Lung microvascular endothelial cell (primary cell): ENCODE data around the gene MXRA7. TPM values are rescaled to one million over a fixed set of nuclear protein-coding genes. Genes with fewer than 3 reads are reported as not detected.

ENCODE experiments used
- DNase-seq, 2 donors: peaks; one replicate each; pipeline versions ENCODE4 v3.0.0 to v3.0.0-alpha.2; 2010; ENCODE audit warnings: low read depth in 2 of 2
- total RNA-seq: library from RNA; depleted of rRNA; stranded (reverse); fragments of >200 nt; gene quantifications from 2 replicates; pipeline ENCODE4 v1.2.1, GENCODE V29; 2014

The MXRA7 gene
- total RNA-seq, 1 donor from 2014 or later = 221 TPM

- DNase-seq = peak; percentile 65 to 95
Observed at GRCh38 chr17:76696763-76697701, 13.7 kb downstream of the MXRA7 start.

DNA sequence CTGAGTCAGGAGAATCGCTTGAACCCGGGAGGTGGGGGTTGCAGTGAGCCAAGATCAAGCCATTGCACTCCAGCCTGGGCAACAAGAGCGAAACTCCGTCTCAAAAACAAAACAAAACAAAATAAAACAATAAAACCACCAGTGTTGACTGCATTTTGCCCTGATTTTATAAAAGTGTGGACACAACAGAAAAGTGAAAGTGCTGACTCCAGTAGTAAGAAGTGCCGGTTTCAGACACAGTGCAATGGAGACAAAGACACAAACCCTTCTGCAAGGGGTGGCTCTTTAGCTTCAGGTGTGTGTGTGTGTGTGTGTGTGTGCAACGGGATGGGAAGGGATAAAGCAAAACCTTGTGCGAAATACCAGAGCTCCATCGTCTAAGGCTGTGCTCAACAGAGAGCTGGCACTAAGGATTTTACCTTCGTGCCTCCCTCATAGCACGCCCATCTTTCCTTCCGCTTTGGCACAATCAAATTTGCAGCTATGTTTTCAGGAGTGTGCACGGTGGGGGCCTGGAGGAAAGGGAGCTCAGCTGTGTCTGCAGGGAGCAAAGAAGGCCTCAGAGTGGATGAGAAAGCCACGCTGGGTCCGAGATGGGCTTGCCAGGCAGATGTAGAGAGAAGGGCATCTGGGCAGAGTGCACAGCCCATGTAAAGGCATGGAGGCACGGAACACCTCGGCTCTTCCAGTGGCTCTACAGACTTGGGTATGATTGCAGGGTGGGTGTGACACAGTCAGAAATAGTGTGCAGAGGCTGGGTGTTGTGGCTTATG, 15.5 kb downstream of the MXRA7 start:
- DNase-seq = peak in 1 of 2 donors; percentile 68

- no peak for DNase-seq
Observed at GRCh38 chr17:76691379-76692191, 19.2 kb downstream of the MXRA7 start.

DNA sequence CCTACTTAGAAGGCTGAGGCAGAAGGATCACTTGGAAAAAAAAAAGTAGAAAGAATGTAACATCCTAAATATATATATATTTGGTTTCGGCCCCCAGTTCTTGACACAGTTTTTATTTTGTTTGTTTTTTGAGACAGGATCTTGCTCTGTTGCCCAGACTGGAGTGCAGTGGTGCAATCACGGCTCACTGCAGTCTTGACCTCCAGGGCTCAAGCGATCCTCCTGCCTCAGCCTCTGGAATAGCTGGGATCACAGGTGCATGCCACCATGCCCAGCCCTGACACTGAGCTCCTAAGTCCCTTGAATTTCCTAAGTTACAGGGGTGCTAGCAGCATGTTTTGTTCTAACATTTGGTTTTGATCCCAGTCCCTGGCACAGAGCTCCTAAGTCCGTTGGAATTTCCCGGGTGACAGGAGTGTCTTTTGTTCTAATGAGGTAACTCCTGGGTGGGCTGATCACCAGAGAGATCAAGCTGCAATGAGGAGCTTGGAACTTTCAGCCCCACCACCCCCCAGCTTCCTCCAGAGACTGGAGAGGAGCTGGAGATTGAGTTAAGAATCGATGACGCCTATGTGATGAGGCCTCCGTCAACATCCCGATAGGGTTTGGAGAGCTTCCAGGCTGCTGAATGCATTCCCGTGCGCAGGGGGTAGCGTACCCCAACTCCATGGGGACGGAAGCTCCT, 20.0 kb downstream of the MXRA7 start:
- DNase-seq = no peak

GRCh38 chr17:76689859-76690258, 20.9 kb downstream of the MXRA7 start:
- no peak for DNase-seq

DNA sequence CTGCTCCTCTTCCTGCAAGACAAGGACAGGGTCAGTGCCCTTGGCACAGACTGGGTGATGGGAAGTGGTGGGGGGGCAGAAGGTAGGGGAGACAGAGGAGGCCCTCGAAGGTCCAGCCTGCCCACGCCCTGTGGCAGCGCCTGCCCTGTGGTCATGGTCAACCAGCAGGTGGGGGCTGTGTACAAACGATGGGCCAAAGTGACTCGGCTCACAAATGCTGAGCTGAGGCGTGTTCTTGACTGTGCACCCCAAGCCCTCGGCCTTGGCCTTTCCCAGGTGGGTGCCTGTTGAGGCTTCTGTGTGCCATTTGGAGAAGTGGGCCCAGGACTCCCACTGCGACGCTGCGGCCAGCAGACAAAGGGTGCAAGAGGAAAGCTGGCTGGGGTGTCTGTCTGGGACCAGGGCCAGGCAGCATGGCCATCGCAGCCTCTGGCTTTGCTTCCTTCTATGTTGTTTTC, 22.6 kb downstream of the MXRA7 start:
- peak; percentile 57 to 68 for DNase-seq

- DNase-seq = no peak
Observed at GRCh38 chr17:76687298-76688164, 23.2 kb downstream of the MXRA7 start.

GRCh38 chr17:76686538-76687297, 24.0 kb downstream of the MXRA7 start:
- no peak for DNase-seq

DNA sequence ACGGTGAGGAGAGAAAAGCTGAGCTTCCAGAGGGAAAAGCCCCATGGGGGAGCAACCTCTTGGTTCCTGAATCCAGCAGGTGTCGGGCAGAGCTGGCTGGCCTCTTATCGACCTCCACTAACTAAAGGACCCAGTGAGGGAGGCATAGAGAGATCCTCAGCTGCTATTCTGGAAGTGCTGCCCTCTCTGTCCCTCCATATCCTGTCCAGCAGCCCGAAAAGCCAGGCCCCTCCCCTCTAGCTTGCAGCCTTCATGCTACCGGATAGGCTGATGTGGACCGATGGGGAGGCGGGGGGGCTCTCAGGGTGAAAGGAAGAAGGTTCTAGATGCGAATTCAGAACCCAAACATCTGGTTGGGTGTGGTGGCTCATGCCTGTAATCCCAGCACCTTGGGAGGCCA, 24.9 kb downstream of the MXRA7 start:
- no peak for DNase-seq

DNA sequence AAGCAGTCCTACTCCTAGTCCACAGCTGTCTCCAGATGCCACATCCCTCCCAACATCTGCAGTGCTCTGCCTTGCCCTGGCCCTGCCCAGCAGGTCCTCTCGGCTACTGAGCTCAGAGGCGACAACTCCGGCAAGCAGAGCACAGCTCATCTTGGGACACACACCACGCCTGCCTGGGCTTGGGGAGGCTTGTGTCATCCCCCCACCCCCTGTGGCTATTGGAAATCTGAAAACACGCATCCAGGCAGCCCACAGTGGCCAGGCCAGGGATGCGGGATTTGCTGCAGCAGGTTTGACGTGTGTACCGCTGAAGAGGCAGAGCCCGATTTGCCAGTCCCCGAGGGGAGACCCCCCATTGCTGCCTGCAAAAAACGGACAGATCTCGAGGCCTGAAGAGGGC, 25.4 kb downstream of the MXRA7 start:
- no peak for DNase-seq

DNA sequence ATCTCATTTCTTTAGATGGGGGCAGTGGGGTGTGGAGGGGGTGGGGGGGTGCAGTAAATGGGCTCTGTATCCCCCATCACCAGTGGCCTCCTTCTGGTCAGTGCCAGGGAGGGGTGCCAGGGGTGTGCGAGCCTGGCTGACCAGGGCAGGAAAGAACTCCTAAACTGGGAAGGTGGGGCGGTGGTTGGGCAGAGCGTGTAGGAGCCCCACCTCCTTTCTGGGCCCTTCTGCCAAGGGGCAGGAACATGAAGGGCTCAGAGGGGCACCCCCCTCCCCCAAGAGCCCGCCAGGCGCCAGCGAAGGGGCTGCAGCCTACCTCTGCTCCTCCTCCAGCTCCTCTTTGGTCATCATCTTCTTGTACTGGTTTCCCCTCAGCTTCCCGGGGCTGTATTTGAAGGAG, 26.0 kb downstream of the MXRA7 start:
- DNase-seq = no peak

- DNase-seq = no peak
Observed at GRCh38 chr17:76683921-76684745, 26.6 kb downstream of the MXRA7 start.

DNA sequence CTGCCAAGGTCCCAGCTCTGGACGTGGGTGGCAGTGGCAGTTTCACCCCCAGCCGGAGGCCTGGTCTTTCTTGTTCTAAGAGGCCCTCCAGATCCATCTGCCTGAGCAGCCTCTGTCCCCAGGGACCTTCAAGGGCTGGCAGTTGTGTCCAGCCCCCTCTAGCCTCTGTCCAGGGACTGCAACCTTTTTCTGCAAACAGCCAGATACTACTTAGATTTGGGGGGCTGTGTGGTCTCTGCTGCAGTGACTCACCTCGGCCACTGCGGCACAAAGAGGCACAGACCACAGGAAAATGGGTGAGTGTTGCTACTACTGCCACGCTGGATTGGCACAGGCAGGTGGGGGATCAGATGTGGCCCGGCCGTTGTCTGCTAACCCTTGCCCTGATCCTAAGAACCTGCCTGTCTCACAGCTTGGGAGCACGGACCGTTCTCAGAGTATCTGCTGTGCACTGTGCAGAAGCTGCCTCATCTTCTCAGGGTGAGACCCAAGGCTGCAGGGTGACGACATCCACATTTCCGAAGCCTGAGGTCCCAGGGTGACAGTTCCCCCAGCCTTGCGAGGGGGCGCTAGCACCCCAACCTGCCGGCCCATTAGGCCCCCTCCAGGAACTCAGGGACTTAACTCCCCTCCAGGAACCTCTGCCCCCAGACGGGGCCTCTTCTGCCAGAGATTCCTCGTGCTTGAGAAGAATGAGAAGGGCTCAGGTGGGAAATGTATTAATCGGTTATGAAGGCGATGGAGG, 27.6 kb downstream of the MXRA7 start:
- DNase-seq = no peak

GRCh38 chr17:76682296-76682695, 28.5 kb downstream of the MXRA7 start:
- no peak for DNase-seq

DNA sequence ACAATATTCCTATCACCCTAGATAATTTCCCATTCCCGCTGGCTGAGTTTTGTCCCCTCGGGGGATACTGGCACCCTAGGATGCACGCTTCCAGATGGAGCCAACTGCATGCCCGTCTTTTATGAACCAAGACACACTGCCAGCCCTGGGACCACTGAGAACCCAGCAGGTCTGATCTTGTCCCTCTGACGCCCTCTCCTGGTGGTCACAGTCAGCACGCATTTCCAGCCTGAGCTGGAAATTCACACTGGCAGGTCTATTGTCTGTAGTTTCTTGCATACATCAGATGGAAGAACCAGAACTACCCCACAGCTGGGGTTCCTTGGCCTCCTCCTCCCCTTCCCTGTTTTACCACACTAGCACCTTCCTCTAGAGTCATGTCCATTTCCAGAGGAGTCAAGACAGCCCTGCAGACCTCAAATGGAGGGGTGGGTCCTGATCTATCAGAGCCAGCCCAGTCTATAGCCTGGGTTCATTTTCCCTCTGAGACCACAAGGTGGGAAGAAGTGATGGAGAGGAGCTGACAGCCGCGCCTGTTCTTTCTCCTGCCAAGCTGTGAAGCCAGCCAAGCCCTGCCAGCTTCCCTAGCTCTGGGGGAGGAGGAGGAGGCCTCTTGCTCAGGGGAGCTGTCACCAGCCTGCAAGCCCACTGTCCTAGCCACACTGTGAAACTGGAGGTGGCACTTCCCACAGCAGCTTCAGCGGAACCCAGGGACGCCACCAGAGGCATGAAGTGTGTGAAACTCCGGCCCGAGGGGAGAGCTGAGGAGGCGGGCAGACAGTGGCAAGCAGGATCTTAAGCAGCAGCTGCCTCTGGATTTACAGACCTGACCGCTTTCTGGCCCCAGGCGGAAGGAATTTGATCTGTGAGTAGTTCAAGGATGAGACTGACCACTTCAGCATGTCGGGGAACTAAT, 29.3 kb downstream of the MXRA7 start:
- peak; percentile 77 for DNase-seq

DNA sequence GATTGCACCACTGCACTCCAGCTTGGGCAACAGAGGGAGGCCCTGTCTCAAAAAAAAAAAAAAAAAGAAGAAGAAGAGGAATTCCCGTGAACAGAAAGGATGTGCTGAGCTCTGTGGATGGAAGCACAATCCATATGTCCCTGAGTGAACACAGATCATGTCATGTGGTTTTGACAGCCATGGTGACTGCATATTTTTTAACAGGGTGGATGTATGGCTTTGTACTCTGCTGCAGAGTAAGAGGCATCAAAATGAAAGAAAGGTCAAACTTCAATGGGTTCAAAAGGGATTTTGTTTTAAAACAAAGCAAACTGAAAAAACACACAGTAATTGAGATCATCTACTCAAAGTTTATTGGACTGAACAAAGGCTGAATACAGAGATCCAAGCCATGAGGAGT, 31.5 kb downstream of the MXRA7 start:
- DNase-seq = no peak

DNA sequence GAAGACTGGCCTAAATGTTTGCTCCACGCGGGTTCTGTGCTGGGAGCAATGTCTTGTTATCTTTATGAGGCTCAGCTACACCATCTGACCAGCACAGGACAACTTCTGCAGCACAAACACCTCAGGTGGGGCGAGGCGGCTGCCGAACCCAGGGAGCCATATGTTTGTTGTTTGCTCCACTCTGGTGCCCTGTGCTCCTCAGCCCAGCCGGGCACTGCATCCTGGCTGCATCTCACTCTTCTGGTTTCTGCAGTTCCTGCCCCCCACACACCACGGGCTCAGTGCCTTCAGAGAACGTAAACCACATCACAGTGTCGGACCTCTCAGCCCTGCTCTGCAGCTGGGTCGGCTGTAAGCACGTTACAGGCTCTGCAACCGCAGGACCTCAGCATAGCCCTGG, 32.4 kb downstream of the MXRA7 start:
- no peak for DNase-seq
